IMR-90 (cell line): ENCODE measurements around the gene EIF3M. TPM values are rescaled to one million over a fixed set of nuclear protein-coding genes. Genes with fewer than 3 reads are reported as not detected.

Experiments used
- ATAC-seq: fragments of 200-7000 bp; cut with Tn5 transposase; 2 replicates; pipeline ENCODE4 v1.9.1; 2020; ENCODE audit warnings: low read depth, mild to moderate bottlenecking, moderate library complexity
- BruUV-seq: library from RNA; stranded (reverse); fragments of 400-500 nt; replicated peaks from 2 replicates; lab custom pipeline; 2021; lab: Mats Ljungman, UMichigan
- CTCF ChIA-PET: fragments of 300-600 bp; formaldehyde crosslinking; extraction: SDS; loops from one replicate; lab custom pipeline; 2021; ENCODE audit warnings: antibody characterized with exemption; lab: Yijun Ruan, JAX
- POLR2A ChIA-PET: fragments of 300-600 bp; sonication (Branson Sonifier 250); formaldehyde crosslinking; loops from one replicate; lab custom pipeline; 2022; ENCODE audit warnings: antibody characterized with exemption; ENCODE audit not compliant: unreplicated experiment; lab: Charles Lee
- DNase-seq: peaks from one replicate; pipeline ENCODE4 v3.0.0; 2013
- H2AFZ ChIP-seq: replicated peaks from 2 replicates; pipeline ENCODE3; 2013; ENCODE audit warnings: low read length, mild to moderate bottlenecking; ENCODE audit not compliant: poor library complexity
- H2AK5ac ChIP-seq: 2 replicates; pipeline ENCODE4 v1.6.1; 2013; ENCODE audit warnings: low read depth, low read length, inconsistent platforms
- H2AK9ac ChIP-seq: replicated peaks from 2 replicates; pipeline ENCODE3; 2013; ENCODE audit warnings: mild to moderate bottlenecking, low read depth, low read length, moderate library complexity; ENCODE audit not compliant: poor library complexity
- H2BK120ac ChIP-seq: 2 replicates; pipeline ENCODE4 v1.6.1; 2013; ENCODE audit warnings: low read depth, low read length, inconsistent platforms
- H2BK15ac ChIP-seq: 3 replicates; pipeline ENCODE4 v1.6.1; 2013; ENCODE audit warnings: low read depth, low read length, inconsistent platforms
- H2BK20ac ChIP-seq: 2 replicates; pipeline ENCODE4 v1.6.1; 2013; ENCODE audit warnings: low read depth, mild to moderate bottlenecking, inconsistent platforms, low read length, moderate library complexity
- H2BK5ac ChIP-seq: 2 replicates; pipeline ENCODE4 v1.6.1; 2013; ENCODE audit warnings: mild to moderate bottlenecking, low read depth, low read length, inconsistent platforms; ENCODE audit not compliant: poor library complexity, severe bottlenecking
- H3K14ac ChIP-seq: replicated peaks from 2 replicates; pipeline ENCODE4 v1.6.1; 2013; ENCODE audit warnings: low read depth, low read length, inconsistent platforms
- H3K18ac ChIP-seq: 2 replicates; pipeline ENCODE4 v1.6.1; 2013; ENCODE audit warnings: low read depth, low read length, control low read depth
- H3K23ac ChIP-seq: 2 replicates; pipeline ENCODE4 v1.6.1; 2013; ENCODE audit warnings: low read depth, low read length, inconsistent platforms
- H3K27ac ChIP-seq: 2 replicates; pipeline ENCODE4 v1.5.1; 2013; ENCODE audit warnings: mild to moderate bottlenecking, control low read depth, low read length; ENCODE audit not compliant: insufficient read depth
- H3K27me3 ChIP-seq: 2 replicates; pipeline ENCODE4 v1.6.1; 2013; ENCODE audit warnings: low read length; ENCODE audit not compliant: control insufficient read depth, insufficient read depth
- H3K36me3 ChIP-seq: 2 replicates; pipeline ENCODE4 v1.6.1; 2013; ENCODE audit warnings: low read length, mixed read lengths; ENCODE audit not compliant: control insufficient read depth, insufficient read depth
- H3K4ac ChIP-seq: 2 replicates; pipeline ENCODE4 v1.6.1; 2013; ENCODE audit warnings: low read depth, low read length, inconsistent platforms
- H3K4me1 ChIP-seq: 2 replicates; pipeline ENCODE4 v1.6.1; 2013; ENCODE audit warnings: low read length, mixed read lengths; ENCODE audit not compliant: control insufficient read depth, insufficient read depth
- H3K4me2 ChIP-seq: 2 replicates; pipeline ENCODE4 v1.6.1; 2013; ENCODE audit warnings: low read depth, mild to moderate bottlenecking, control low read depth, low read length, moderate library complexity
- H3K4me3 ChIP-seq: 2 replicates; pipeline ENCODE4 v1.5.1; 2013; ENCODE audit warnings: low read depth, mild to moderate bottlenecking, control low read depth, low read length, moderate library complexity; ENCODE audit not compliant: insufficient read depth
- H3K56ac ChIP-seq: 2 replicates; pipeline ENCODE4 v1.6.1; 2013; ENCODE audit warnings: low read length, inconsistent platforms; ENCODE audit not compliant: insufficient read depth; ENCODE audit errors: extremely low read depth
- H3K79me1 ChIP-seq, 2 experiments: 2 replicates each; pipeline ENCODE4 v1.6.1; 2013; ENCODE audit warnings: low read length in 2 of 2, inconsistent platforms in 1 of 2, low read depth in 1 of 2
- H3K9ac ChIP-seq: 2 replicates; pipeline ENCODE4 v1.6.1; 2013; ENCODE audit warnings: low read depth, low read length, control low read depth
- H3K9me1 ChIP-seq: 2 replicates; pipeline ENCODE4 v1.6.1; 2013; ENCODE audit warnings: low read length, inconsistent platforms; ENCODE audit not compliant: insufficient read depth
- H3K9me3 ChIP-seq: 2 replicates; pipeline ENCODE4 v1.6.1; 2013; ENCODE audit warnings: low read length; ENCODE audit not compliant: control insufficient read depth, insufficient read depth
- H4K20me1 ChIP-seq: 2 replicates; pipeline ENCODE4 v1.6.1; 2013; ENCODE audit warnings: low read length, inconsistent platforms; ENCODE audit not compliant: insufficient read depth
- H4K5ac ChIP-seq: 2 replicates; pipeline ENCODE4 v1.6.1; 2013; ENCODE audit warnings: mild to moderate bottlenecking, low read depth, low read length, control low read depth
- H4K8ac ChIP-seq, 2 experiments: 2 replicates each; pipeline ENCODE4 v1.6.1; 2013; ENCODE audit warnings: low read depth in 2 of 2, low read length in 2 of 2, control low read depth in 1 of 2, inconsistent platforms in 1 of 2
- H4K91ac ChIP-seq: 2 replicates; pipeline ENCODE4 v1.6.1; 2013; ENCODE audit warnings: low read depth, low read length, inconsistent platforms; ENCODE audit not compliant: insufficient read depth
- POLR2A ChIP-seq: IDR thresholded peaks from 2 replicates; pipeline ENCODE4 v1.6.1; 2012; ENCODE audit warnings: mild to moderate bottlenecking, low read depth, low read length
- RAD21 ChIP-seq: IDR thresholded peaks from 2 replicates; pipeline ENCODE4 v1.6.1; 2012; ENCODE audit warnings: low read length, improper control_type of control experiment
- WGBS, 2 experiments: methylation state at CpG; one replicate each; pipeline versions ENCODE4 v1.1.5 to v1.1.7; 2013; ENCODE audit warnings: missing lambda C conversion rate in 2 of 2; ENCODE audit not compliant: insufficient read length in 1 of 2; ENCODE audit errors: extremely low coverage in 2 of 2; 5-methylcytosine and 5-hydroxymethylcytosine counted together
- dilution Hi-C: fragments of 300-500 bp; cut with HindIII; formaldehyde crosslinking; loops from one replicate; pipeline ENCODE4 v1.14.3; 2018; ENCODE audit warnings: low sequenced_read_pairs; ENCODE audit not compliant: unreplicated experiment
- in situ Hi-C: fragments of 300-500 bp; cut with MboI; formaldehyde crosslinking; loops from 3 replicates; pipeline ENCODE4 v1.14.3; 2019; ENCODE audit warnings: low sequenced_read_pairs, inconsistent platforms, mixed read lengths
- intact Hi-C: fragments of 100-400 bp; cut with micrococcal nuclease; formaldehyde crosslinking; loops from 2 replicates; pipeline ENCODE4 v1.10.0; 2022
- polyA plus RNA-seq, 3 experiments: library from polyadenylated mRNA; depleted of rRNA; stranded (reverse); fragments of >200 nt; gene quantifications; 2 replicates each; pipeline ENCODE4 v1.2.3, GENCODE V29; 2012; ENCODE audit warnings: low replicate concordance in 1 of 3
- total RNA-seq: library from RNA; depleted of rRNA; stranded (reverse); fragments of >200 nt; gene quantifications from 2 replicates; pipeline ENCODE4 v1.2.3, GENCODE V29; 2012

The EIF3M gene
- total and polyA plus RNA-seq, 2 of the 4 experiments (the other 2 are of a cell fraction): 376 to 466 TPM

DNA sequence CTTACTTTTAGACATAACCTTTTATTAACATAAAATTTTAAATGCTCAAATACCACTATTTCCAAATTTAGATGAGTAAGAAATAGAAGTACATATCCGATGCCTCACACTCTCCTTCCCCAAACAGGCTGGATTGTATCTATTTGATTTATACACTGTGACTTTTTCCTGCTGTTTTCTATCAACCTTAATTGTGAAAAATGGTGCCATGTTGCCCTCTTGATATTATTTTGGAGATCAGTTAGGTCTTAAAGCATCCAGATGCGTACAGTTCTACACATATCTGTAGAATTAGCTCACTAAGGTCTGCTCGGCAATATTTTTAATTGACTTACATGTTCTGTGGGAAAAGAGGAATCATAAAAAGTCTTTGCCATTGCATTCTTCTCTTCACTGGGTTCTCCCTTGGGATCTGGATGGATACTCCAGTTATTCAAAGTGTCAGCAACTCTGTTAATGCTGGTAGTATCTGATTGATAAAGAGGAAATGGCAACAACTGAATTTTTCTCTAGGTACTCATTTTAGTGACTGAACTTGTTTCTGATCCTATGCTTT is 27.2 kb downstream of the EIF3M start:
- POLR2A ChIA-PET: no interaction called here
- intact Hi-C loops (no loop called here), dilution Hi-C loops (no loop called here), in situ Hi-C loops (no loop called here)
- ATAC-seq (no peak), DNase-seq (no peak)
- Histone ChIP-seq H3K4ac (no peak overlapping the region), H2AFZ (no peak overlapping the region), H3K27ac (no peak overlapping the region), H3K4me3 (no peak overlapping the region), H3K9ac (no peak overlapping the region), H4K91ac (no peak overlapping the region), H3K23ac (no peak overlapping the region), H2AK9ac (no peak overlapping the region), H3K4me2 (no peak overlapping the region), H3K56ac (no peak overlapping the region), H4K8ac (no peak overlapping the region), H2BK20ac (no peak overlapping the region), H3K79me1 (no peaks in the 10 kb centered on the region), H3K4me1 (no peaks in the 10 kb centered on the region), H3K27me3 (no peaks in the 10 kb centered on the region), H2BK120ac (no peak overlapping the region), H4K20me1 (no peaks in the 10 kb centered on the region), H3K36me3 (no peaks in the 10 kb centered on the region), H2AK5ac (no peak overlapping the region), H3K9me3 (no peaks in the 10 kb centered on the region), H2BK5ac (no peak overlapping the region), H3K14ac (no peak overlapping the region), H3K18ac (no peak overlapping the region), H4K5ac (no peak overlapping the region), H3K9me1 (no peaks in the 10 kb centered on the region), H2BK15ac (no peak overlapping the region)
- TF ChIP-seq POLR2A (no peak), RAD21 (no peak)
- WGBS, 2 experiments: no CpG with 5 or more reads among the region's 3 CpGs
- CTCF ChIA-PET: no interaction called here
- no TSS peak for BruUV-seq
